Common myeloid progenitor, CD34-positive (primary cell): ENCODE results near the gene AMD1. TPM values are rescaled to one million over a fixed set of nuclear protein-coding genes. Genes with fewer than 3 reads are reported as not detected.
"Not testable (repeated sequence)": the region's sequence is repeated elsewhere in the genome, so short reads cannot be mapped to it uniquely, and the experiment has no call there.

ENCODE experiments used
- CTCF ChIA-PET: fragments of 350-600 bp; sonication (Branson Sonifier 250); formaldehyde crosslinking; loops from one replicate; lab custom pipeline; 2021; ENCODE audit warnings: antibody characterized with exemption; lab: Charles Lee
- POLR2A ChIA-PET: fragments of 350-600 bp; sonication (Branson Sonifier 250); formaldehyde crosslinking; loops from one replicate; lab custom pipeline; 2021; ENCODE audit warnings: antibody characterized with exemption; lab: Charles Lee
- DNase-seq, 3 donors: peaks; one replicate each; pipeline versions ENCODE4 v3.0.0 to v3.0.0-alpha.2; 2013
- H3K27ac ChIP-seq, 2 experiments: 1 replicate in 1 of 2; 2 replicates in 1 of 2; pipeline ENCODE4 v1.7.0; 2013; ENCODE audit warnings: inconsistent platforms in 2 of 2, low read length in 2 of 2, mild to moderate bottlenecking in 2 of 2, low read depth in 1 of 2, moderate library complexity in 1 of 2; ENCODE audit not compliant: severe bottlenecking in 2 of 2, insufficient read depth in 1 of 2, poor library complexity in 1 of 2
- H3K27me3 ChIP-seq, 5 experiments: replicated peaks in 2 of 5; 1 replicate in 3 of 5; 2 replicates in 2 of 5; pipeline versions ENCODE4 v1.6.1 to v1.7.0; 2013; ENCODE audit warnings: low read length in 4 of 5, mild to moderate bottlenecking in 2 of 5, moderate library complexity in 2 of 5, inconsistent platforms in 1 of 5; ENCODE audit not compliant: insufficient read depth in 5 of 5, control insufficient read depth in 4 of 5
- H3K36me3 ChIP-seq, 4 experiments: 1 replicate in 2 of 4; 2 replicates in 2 of 4; pipeline versions ENCODE4 v1.6.1 to v1.7.0; 2013; ENCODE audit warnings: low read length in 3 of 4, control low read depth in 1 of 4, mild to moderate bottlenecking in 1 of 4; ENCODE audit not compliant: control insufficient read depth in 4 of 4, insufficient read depth in 4 of 4
- H3K4me1 ChIP-seq, 4 experiments: 1 replicate in 3 of 4; 2 replicates in 1 of 4; pipeline versions ENCODE4 v1.6.1 to v1.7.1; 2013; ENCODE audit warnings: low read length in 3 of 4, mild to moderate bottlenecking in 3 of 4, control low read depth in 1 of 4, inconsistent platforms in 1 of 4, moderate library complexity in 1 of 4; ENCODE audit not compliant: control insufficient read depth in 4 of 4, insufficient read depth in 4 of 4; ENCODE audit errors: control extremely low read depth in 1 of 4
- H3K4me3 ChIP-seq, 7 experiments: 1 replicate in 4 of 7; 2 replicates in 3 of 7; pipeline versions ENCODE4 v1.5.1 to v1.7.0; 2013; ENCODE audit warnings: mild to moderate bottlenecking in 7 of 7, low read length in 6 of 7, moderate library complexity in 6 of 7, inconsistent platforms in 2 of 7, low read depth in 2 of 7, control low read depth in 1 of 7; ENCODE audit not compliant: insufficient read depth in 4 of 7, control insufficient read depth in 1 of 7; ENCODE audit errors: extremely low read depth in 1 of 7
- H3K9me3 ChIP-seq, 5 experiments: 1 replicate in 4 of 5; 2 replicates in 1 of 5; pipeline versions ENCODE4 v1.6.1 to v1.7.1; 2013; ENCODE audit warnings: low read length in 4 of 5, mild to moderate bottlenecking in 2 of 5, inconsistent platforms in 1 of 5, low read depth in 1 of 5, moderate library complexity in 1 of 5; ENCODE audit not compliant: control insufficient read depth in 4 of 5, insufficient read depth in 2 of 5; ENCODE audit errors: control extremely low read depth in 1 of 5
- WGBS: methylation state at CpG from one replicate; pipeline ENCODE4 v1.1.5; 2013; ENCODE audit not compliant: insufficient coverage; 5-methylcytosine and 5-hydroxymethylcytosine counted together
- polyA plus RNA-seq: library from polyadenylated mRNA; unstranded; fragments of 120-200 nt; gene quantifications from one replicate; pipeline ENCODE4 v1.2.1, GENCODE V29; 2013

Gene AMD1
- 308 TPM for polyA plus RNA-seq

DNA sequence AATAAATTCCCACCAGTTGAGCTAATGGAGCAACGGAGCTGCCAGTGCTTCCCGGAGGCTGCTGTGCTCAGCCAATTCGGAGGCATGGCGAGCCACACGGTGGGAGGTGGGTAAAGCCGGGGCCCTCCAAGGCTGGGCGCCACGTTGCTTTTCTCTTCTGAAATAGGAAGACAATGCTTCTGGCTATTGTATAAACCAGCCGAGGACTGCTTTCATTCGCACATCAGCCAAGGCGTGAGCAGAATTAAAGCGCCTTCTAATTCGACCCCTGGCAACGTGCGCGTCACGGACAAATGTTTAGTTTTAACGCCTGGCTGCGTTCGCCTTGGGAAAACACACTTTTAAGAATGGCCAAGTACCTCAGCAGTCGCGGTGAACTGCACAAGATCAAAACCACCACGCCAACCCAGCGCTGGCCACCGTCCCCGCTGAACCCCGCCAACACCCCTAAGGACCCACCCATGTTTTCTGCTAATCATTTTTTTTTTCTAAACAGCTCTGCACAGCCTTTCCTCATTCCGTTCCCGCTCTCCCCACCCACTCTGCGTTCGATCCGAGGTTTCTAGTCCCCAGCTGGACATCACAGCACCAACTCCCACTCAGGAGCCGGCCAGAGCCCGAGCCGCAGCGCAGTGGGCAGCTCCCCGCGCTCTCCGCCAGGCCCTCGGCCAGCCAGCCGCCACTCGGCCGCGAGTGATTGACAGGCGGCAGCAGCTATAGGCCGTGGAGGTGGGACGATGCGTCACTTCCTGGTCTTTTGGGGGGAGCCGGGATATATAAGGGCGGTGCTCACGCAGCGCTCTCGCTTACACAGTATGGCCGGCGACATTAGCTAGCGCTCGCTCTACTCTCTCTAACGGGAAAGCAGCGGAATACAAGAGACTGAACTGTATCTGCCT is at the start of gene AMD1:
Gene AMD1, plus strand, starts transcription at position 805 of the 899 bp plus-strand sequence. CDS start 321 bp downstream, outside the sequence.
- Histone ChIP-seq H3K9me3 (no peaks in the 10 kb centered on the region), H3K36me3 (peaks cover 0 to 2% (median 0%) of the 10 kb centered on the region in 4 experiments), H3K27me3 (no peaks in the 10 kb centered on the region), H3K4me3 (peak within 1 kb of the TSS; percentile 91 to 99 (median 96)), H3K27ac (peak within 1 kb of the TSS; percentile 87 to 95), H3K4me1 (peaks cover 22 to 39% (median 30%) of the 10 kb centered on the region in 4 experiments)
- CTCF ChIA-PET = interaction anchor here (0.6 to 2.5 kb wide), 18 partner anchors 9 to 196 kb away, joined by 3 to 9 read pairs (median 4); partner anchors contain the start of gene CDK19
- WGBS = under 1% methylated on average over 45 of the region's 59 CpGs
- POLR2A ChIA-PET = interaction anchor here (0.6 to 4.5 kb wide), 27 partner anchors 8 to 1136 kb away, joined by 3 to 69 read pairs (median 3); partner anchors contain the start of genes CDK19 and RPF2
- peak; percentile 95 to 98 (median 97) for DNase-seq

DNA sequence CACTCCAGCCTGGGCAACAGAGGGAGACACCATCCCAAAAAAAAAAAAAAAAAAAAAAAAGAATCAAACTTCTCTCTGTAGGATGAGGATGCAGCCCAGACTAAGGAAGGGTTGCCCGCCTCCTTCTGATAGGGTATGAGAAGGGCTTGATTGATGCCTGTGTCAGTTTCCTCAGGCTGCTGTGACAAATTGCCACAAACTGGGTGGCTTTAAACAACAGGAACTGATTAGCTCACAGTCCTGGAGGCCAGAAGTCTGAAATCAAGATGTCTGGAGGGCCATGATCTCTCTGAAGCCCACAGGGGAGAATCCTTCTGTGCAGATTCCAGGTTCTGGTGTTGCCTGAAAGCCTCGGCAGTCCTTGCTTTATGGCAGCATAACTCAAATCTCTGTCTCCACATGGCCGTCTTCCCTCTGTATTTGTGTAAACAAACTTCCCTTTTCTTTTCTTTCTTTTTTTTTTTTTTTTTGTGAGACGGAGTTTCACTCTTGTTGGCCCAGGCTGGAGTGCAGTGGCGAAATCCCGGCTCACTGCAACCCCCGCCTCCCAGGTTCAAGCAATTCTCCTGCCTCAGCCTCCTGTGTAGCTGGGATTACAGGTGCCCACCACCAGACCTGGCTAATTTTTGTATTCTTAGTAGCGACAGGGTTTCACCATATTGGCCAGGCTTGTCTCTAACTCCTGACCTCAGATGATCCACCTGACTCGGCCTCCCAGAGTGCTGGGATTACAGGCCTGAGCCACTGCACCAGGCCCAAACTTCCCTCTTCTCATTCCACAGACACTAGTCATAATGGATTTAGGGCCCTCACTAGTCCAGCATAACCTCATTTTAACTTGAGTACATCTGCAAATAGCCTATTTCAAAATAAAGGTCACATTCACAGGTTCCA is 48.1 kb upstream of the AMD1 start:
- peak in 2 of 3 donors; percentile 72 to 79 for DNase-seq
- Histone ChIP-seq H3K9me3 (no peaks in the 10 kb centered on the region), H3K27ac (peak overlapping the region in 1 of 2 experiments; percentile 46), H3K36me3 (no peaks in the 10 kb centered on the region), H3K27me3 (no peaks in the 10 kb centered on the region), H3K4me1 (peaks cover 0 to 9% (median 7%) of the 10 kb centered on the region in 4 experiments), H3K4me3 (peak overlapping the region in 5 of 7 experiments; percentile 13 to 49 (median 29))
- ChIA-PET CTCF (interaction anchor here (0.6 to 1.7 kb wide), 4 partner anchors 52 to 144 kb away, joined by 3 to 5 read pairs (median 4); no protein-coding TSS in a partner anchor), POLR2A (interaction anchor here (0.6 to 0.9 kb wide), 2 partner anchors 147 to 149 kb away, joined by 3 read pairs; no protein-coding TSS in a partner anchor)
- 39% methylated on average over 6 of the region's 9 CpGs for WGBS

DNA sequence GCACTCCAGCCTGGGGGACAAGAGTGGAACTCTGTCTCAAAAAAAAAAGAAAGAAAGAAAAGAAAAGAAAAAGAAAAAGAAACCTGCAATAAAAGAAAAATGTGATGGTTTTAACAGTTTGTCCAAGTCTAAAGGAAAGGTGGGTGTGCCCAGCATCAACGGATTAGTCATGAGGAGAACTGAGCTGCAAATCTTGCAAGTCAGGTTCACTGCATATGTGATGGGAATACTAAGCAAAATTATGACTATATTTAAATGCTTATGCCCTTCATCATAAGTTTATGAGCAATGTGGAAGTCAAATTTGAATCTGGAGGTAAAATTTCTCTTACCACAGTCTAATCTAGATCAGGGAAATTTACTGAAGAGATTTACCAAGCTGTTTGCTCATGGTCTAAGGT is 46.2 kb upstream of the AMD1 start:
- Histone ChIP-seq H3K4me3 (no peak overlapping the region), H3K27ac (no peak overlapping the region), H3K36me3 (no peaks in the 10 kb centered on the region), H3K27me3 (no peaks in the 10 kb centered on the region), H3K9me3 (no peaks in the 10 kb centered on the region), H3K4me1 (peaks cover 0 to 9% (median 7%) of the 10 kb centered on the region in 4 experiments)
- peak in 2 of 3 donors; percentile 30 to 44 for DNase-seq
- CTCF ChIA-PET = interaction anchor here (0.6 kb wide), 1 partner anchor 19 kb away, joined by 3 read pairs; no protein-coding TSS in a partner anchor
- WGBS = no CpG with 5 or more reads among the region's 1 CpG
- POLR2A ChIA-PET = interaction anchor here (0.7 kb wide), 1 partner anchor 12 kb away, joined by 5 read pairs; no protein-coding TSS in a partner anchor

DNA sequence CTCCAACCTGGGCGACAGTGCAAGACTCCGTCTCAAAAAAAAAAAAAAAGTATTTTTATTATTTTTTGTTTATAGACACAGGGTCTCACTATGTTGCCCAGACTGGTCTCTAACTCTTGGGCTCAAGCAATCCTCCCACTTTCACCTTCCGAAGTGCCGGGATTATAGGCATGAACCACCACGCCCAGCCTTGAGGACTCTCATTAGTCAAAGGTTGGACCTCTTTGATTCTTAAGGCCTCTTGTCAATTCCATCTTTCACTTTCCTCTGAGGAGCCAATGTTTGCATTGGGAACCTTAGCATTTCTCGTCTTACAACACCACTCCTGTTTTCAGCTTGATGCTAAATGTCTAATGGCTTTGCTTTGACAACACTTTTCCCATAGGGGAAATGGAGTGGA is 43.2 kb upstream of the AMD1 start:
- CTCF ChIA-PET = no interaction called here

DNA sequence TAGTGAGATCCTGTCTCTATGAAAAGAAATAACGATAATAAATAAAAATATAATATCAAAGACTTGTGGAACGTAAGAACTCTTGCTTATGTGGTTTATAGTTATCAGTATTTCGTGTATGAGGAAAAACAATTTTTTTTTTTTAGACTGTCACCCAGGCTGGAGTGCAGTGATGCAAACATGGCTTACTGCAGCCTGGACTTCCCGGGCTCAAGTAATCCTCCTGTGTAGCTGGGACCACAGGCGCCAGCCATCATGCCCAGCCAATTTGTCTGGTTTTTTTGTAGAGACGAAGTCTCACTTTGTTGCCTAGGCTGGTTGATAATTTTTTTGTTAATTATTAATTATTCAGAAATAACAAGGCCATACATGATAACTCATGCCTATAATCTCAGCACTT is 40.8 kb upstream of the AMD1 start:
- no peak overlapping the region for H3K27ac ChIP-seq
- 98% methylated on average over 4 of the region's 6 CpGs for WGBS
- H3K36me3 ChIP-seq = no peaks in the 10 kb centered on the region
- no peaks in the 10 kb centered on the region for H3K4me1 ChIP-seq
- H3K4me3 ChIP-seq = no peak overlapping the region
- ChIA-PET POLR2A (no interaction called here), CTCF (no interaction called here)
- H3K9me3 ChIP-seq = no peaks in the 10 kb centered on the region
- DNase-seq = no peak
- no peaks in the 10 kb centered on the region for H3K27me3 ChIP-seq

More for the DNA sequence above, 43.2 kb upstream of the AMD1 start:
- H3K27me3 ChIP-seq = no peaks in the 10 kb centered on the region
- no peak overlapping the region for H3K4me3 ChIP-seq
- H3K4me1 ChIP-seq = peaks cover 0 to 5% (median 2%) of the 10 kb centered on the region in 4 experiments
- H3K36me3 ChIP-seq = no peaks in the 10 kb centered on the region
- DNase-seq = no peak
- no peaks in the 10 kb centered on the region for H3K9me3 ChIP-seq
- POLR2A ChIA-PET = interaction anchor here (0.7 kb wide), 1 partner anchor 43 kb away, joined by 5 read pairs; the partner anchor contains the start of gene AMD1
- H3K27ac ChIP-seq = no peak overlapping the region
- 92% methylated on average over 3 of the region's 6 CpGs for WGBS

DNA sequence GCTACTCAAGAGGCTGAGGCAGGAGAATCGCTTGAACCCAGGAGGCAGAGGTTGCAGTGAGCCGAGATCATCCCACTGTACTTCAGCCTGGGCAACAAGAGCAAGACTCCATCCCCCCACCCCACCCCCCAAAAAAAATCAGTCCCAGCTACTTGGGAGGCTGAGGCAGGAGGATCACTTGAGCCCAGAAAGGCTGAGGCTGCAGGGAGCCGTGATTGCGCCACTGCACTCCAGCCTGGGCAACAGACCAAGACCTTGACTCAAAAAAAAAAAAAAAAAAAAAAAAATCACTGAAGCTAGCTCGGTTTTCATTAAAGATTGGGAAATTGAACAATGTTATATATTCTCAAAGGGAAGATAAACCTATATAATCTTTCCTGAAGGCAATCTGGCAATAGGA is 38.8 kb upstream of the AMD1 start:
- H3K27me3 ChIP-seq, H3K9me3 ChIP-seq, DNase-seq, H3K4me1 ChIP-seq, H3K27ac ChIP-seq, H3K36me3 ChIP-seq, H3K4me3 ChIP-seq: not testable (repeated sequence)
- ChIA-PET CTCF (interaction anchor here (1.2 kb wide), 1 partner anchor 46 kb away, joined by 3 read pairs; no protein-coding TSS in a partner anchor), POLR2A (interaction anchor here (0.6 kb wide), 1 partner anchor 1045 kb away, joined by 3 read pairs; no protein-coding TSS in a partner anchor)
- WGBS = 100% methylated on average over 2 of the region's 5 CpGs
